ENCODE results near the gene POLD3. TPM values are rescaled to one million over a fixed set of nuclear protein-coding genes. Genes with fewer than 3 reads are reported as not detected.

Gene POLD3
- total and polyA plus RNA-seq, 4 donors = 7.6 to 21.1 (median 15.0) TPM

DNA sequence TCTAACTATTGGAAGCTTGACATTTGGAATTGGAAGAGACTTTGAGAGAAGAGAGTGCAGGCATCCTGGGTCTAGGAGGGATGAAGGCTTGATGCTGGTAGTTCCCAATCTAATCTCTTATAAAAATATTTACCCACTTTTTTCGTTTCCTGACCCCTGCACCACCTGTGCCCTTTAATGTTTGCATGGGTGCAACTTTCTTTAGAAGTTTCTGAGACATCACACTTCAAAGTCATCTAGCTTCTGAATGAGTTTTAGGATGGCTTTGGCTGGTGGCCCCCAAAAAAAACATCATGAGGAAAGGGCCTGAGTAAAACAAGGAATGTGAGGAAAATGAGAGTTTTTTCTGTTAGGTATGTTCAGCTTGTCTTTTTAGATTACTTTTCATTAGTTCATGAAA lies 1.1 kb downstream of the POLD3 start:
- H3K27me3 ChIP-seq (ENCODE audit: control insufficient read depth in 3 of 3, insufficient read depth in 3 of 3, low read length in 2 of 3) = no peaks in the 10 kb centered on the region
- H3K4me1 ChIP-seq (ENCODE audit: control insufficient read depth in 5 of 5, insufficient read depth in 5 of 5, low read length in 5 of 5) = peaks cover 0 to 14% (median 5%) of the 10 kb centered on the region in 5 donors
- no peak overlapping the region for H3K27ac ChIP-seq (ENCODE audit: low read depth in 1 of 2, low read length in 1 of 2)
- TF ChIP-seq, protein P1, sequence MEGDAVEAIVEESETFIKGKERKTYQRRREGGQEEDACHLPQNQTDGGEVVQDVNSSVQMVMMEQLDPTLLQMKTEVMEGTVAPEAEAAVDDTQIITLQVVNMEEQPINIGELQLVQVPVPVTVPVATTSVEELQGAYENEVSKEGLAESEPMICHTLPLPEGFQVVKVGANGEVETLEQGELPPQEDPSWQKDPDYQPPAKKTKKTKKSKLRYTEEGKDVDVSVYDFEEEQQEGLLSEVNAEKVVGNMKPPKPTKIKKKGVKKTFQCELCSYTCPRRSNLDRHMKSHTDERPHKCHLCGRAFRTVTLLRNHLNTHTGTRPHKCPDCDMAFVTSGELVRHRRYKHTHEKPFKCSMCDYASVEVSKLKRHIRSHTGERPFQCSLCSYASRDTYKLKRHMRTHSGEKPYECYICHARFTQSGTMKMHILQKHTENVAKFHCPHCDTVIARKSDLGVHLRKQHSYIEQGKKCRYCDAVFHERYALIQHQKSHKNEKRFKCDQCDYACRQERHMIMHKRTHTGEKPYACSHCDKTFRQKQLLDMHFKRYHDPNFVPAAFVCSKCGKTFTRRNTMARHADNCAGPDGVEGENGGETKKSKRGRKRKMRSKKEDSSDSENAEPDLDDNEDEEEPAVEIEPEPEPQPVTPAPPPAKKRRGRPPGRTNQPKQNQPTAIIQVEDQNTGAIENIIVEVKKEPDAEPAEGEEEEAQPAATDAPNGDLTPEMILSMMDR (IDR thresholded peaks at IDR 0.05; ENCODE audit: control extremely low read depth, extremely low read depth) = no peak
- peak overlapping the region in 1 of 2 donors; percentile 78 for H3K9ac ChIP-seq (ENCODE audit: insufficient read depth in 1 of 2, low read length in 2 of 2)
- peak overlapping the region; percentile 81 for H3K4me3 ChIP-seq
- no peaks in the 10 kb centered on the region for H3K9me3 ChIP-seq (ENCODE audit: control insufficient read depth in 4 of 4, insufficient read depth in 3 of 4, low read length in 3 of 4)
- DNase-seq (no peak), ATAC-seq (ENCODE audit: insufficient read depth, low FRiP score) (no peak)
- peaks cover 2 to 20% (median 13%) of the 10 kb centered on the region in 4 donors for H3K36me3 ChIP-seq (ENCODE audit: control insufficient read depth in 4 of 4, insufficient read depth in 4 of 4, low read length in 4 of 4)
- WGBS, 2 donors = 2 to 7% methylated on average over 1 of the region's 1 CpG

DNA sequence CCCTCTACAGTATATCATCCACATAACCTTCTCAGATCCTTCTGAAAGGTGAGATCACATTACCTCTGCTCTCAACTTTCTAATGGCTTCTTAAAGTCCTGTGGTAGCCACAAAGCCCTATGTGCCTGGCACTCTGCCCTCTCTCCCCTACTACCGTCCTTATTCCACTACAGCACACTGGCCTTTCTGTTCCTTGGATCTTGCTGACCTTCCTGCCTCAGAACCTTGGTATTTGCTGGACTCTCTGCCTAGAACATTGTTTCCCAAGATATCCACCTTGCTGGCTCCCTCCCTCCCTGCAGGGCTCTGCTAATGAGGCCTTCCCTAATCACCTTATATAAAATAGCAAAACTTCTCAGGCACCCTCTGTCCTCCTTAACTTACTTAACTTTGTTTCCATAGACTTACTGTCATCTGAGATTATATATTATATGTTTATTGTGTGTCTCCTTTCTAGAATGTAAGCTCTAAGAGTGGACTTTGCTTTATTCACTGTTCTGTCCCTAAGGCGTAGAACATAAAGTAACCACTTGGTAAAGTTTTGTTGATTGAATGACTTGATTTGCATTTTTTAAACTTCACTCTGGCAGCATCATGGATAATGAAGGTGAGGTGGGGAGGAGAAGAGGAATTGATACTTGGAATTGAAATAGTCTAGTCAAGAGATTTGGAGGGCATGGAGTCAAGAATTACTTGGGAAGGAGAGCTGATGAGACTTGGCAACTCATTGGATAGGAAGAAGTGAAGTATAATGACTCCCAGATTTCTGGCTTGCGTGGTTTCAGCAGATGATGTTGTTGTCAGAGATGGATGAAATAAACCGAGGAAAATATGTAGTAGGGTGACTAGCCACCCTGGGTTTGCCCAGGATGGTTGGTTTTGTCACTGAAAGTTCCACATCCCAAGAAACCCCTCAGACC lies 10.5 kb downstream of the POLD3 start:
- H3K27ac ChIP-seq (ENCODE audit: low read depth in 1 of 2, low read length in 1 of 2) = no peak overlapping the region
- ATAC-seq (ENCODE audit: insufficient read depth, low FRiP score) = no peak
- WGBS, 2 donors = 91 to 95% methylated on average over 4 of the region's 4 CpGs

DNA sequence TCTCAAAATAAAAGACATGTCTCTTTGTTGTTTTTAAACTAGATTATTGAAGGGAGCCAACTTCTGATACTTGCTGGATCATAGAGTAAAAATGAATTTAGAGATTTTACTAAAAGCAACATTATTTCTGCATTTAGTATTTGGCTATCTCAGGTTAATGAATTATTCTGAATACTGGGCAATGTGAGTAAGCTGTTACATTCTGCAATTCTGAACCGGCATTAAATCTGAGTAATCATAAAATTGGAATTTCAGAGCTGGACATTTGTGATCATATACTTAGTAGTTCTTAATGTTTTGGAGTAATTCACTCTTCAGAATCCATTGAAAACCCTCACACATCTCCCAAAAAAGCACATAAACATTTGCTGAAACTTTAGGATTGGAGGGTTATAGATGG lies 11.5 kb downstream of the POLD3 start:
- H3K27me3 ChIP-seq (ENCODE audit: control insufficient read depth in 3 of 3, insufficient read depth in 3 of 3, low read length in 2 of 3) = no peaks in the 10 kb centered on the region
- H3K4me1 ChIP-seq (ENCODE audit: control insufficient read depth in 5 of 5, insufficient read depth in 5 of 5, low read length in 5 of 5) = no peaks in the 10 kb centered on the region
- no peak overlapping the region for H3K9ac ChIP-seq (ENCODE audit: insufficient read depth in 1 of 2, low read length in 2 of 2)
- WGBS, 2 donors = 93 to 100% methylated on average over 1 of the region's 1 CpG
- no peak for DNase-seq
- TF ChIP-seq, protein P1 (IDR thresholded peaks at IDR 0.05; ENCODE audit: control extremely low read depth, extremely low read depth) = no peak
- no peak overlapping the region for H3K27ac ChIP-seq (ENCODE audit: low read depth in 1 of 2, low read length in 1 of 2)
- no peaks in the 10 kb centered on the region for H3K9me3 ChIP-seq (ENCODE audit: control insufficient read depth in 4 of 4, insufficient read depth in 3 of 4, low read length in 3 of 4)
- H3K36me3 ChIP-seq (ENCODE audit: control insufficient read depth in 4 of 4, insufficient read depth in 4 of 4, low read length in 4 of 4) = peaks cover 5 to 15% (median 6%) of the 10 kb centered on the region in 4 donors
- no peak for ATAC-seq (ENCODE audit: insufficient read depth, low FRiP score)
- H3K4me3 ChIP-seq = no peak overlapping the region

More for the DNA sequence above, 10.5 kb downstream of the POLD3 start:
- H3K36me3 ChIP-seq (ENCODE audit: control insufficient read depth in 4 of 4, insufficient read depth in 4 of 4, low read length in 4 of 4) = peaks cover 5 to 14% (median 6%) of the 10 kb centered on the region in 4 donors
- H3K27me3 ChIP-seq (ENCODE audit: control insufficient read depth in 3 of 3, insufficient read depth in 3 of 3, low read length in 2 of 3) = no peaks in the 10 kb centered on the region
- H3K9ac ChIP-seq (ENCODE audit: insufficient read depth in 1 of 2, low read length in 2 of 2) = no peak overlapping the region
- no peaks in the 10 kb centered on the region for H3K4me1 ChIP-seq (ENCODE audit: control insufficient read depth in 5 of 5, insufficient read depth in 5 of 5, low read length in 5 of 5)
- H3K9me3 ChIP-seq (ENCODE audit: control insufficient read depth in 4 of 4, insufficient read depth in 3 of 4, low read length in 3 of 4) = no peaks in the 10 kb centered on the region
- H3K4me3 ChIP-seq = no peak overlapping the region
- no peak for DNase-seq
- TF ChIP-seq, protein P1 (IDR thresholded peaks at IDR 0.05; ENCODE audit: control extremely low read depth, extremely low read depth) = no peak
